ENCODE data around the gene KCNIP4. TPM values are rescaled to one million over a fixed set of nuclear protein-coding genes. Genes with fewer than 3 reads are reported as not detected.

The KCNIP4 gene
- total RNA-seq, 1 donor from 2014 or later: 0.39 TPM

- Histone ChIP-seq H3K9ac (no peak overlapping the region), H3K79me2 (ENCODE audit: low read depth) (no peaks in the 10 kb centered on the region), H3K9me3 (ENCODE audit: low read depth) (no peaks in the 10 kb centered on the region), H3K4me3 (no peak overlapping the region), H3K36me3 (no peaks in the 10 kb centered on the region), H2AFZ (replicated peaks) (no peak overlapping the region), H3K27me3 (no peaks in the 10 kb centered on the region), H4K20me1 (ENCODE audit: low read depth) (no peaks in the 10 kb centered on the region), H3K4me2 (no peak overlapping the region), H3K4me1 (no peaks in the 10 kb centered on the region), H3K27ac (no peak overlapping the region), H3F3A (ENCODE audit: low read depth) (no peaks in the 10 kb centered on the region)
- no peak for TF ChIP-seq EZH2phosphoT487 (IDR thresholded peaks at IDR 0.05)
- no peak for TF ChIP-seq CTCF (IDR thresholded peaks at IDR 0.05)
- no peak for TF ChIP-seq EZH2 (IDR thresholded peaks at IDR 0.05)
- no peaks in the 10 kb centered on the region for H3K27me3 Mint-ChIP-seq (ENCODE audit: insufficient read depth, low read depth)
- H3K9me3 Mint-ChIP-seq: no peaks in the 10 kb centered on the region
- H3K4me1 Mint-ChIP-seq: no peaks in the 10 kb centered on the region
- no peak for DNase-seq (ENCODE audit: low spot score)
- no peak overlapping the region for H3K27ac Mint-ChIP-seq
- no peaks in the 10 kb centered on the region for H3K36me3 Mint-ChIP-seq
- H3K4me3 Mint-ChIP-seq: no peak overlapping the region
Measured at GRCh38 chr4:21628116-21628670, 320.4 kb downstream of the KCNIP4 start.

GRCh38 chr4:21625447-21625846 lies 323.1 kb downstream of the KCNIP4 start:
- H3K9ac ChIP-seq: no peak overlapping the region
- DNase-seq (ENCODE audit: low spot score): no peak
- Mint-ChIP-seq H3K9me3 (no peaks in the 10 kb centered on the region), H3K36me3 (no peaks in the 10 kb centered on the region), H3K4me1 (no peaks in the 10 kb centered on the region), H3K27ac (no peak overlapping the region), H3K4me3 (no peak overlapping the region), H3K27me3 (ENCODE audit: insufficient read depth, low read depth) (peaks cover 2% of the 10 kb centered on the region)
- H3F3A ChIP-seq (ENCODE audit: low read depth): no peaks in the 10 kb centered on the region
- H3K4me2 ChIP-seq: no peak overlapping the region
- H4K20me1 ChIP-seq (ENCODE audit: low read depth): no peaks in the 10 kb centered on the region
- H3K4me3 ChIP-seq: no peak overlapping the region
- no peaks in the 10 kb centered on the region for H3K4me1 ChIP-seq
- no peaks in the 10 kb centered on the region for H3K27me3 ChIP-seq
- no peak for TF ChIP-seq EZH2phosphoT487 (IDR thresholded peaks at IDR 0.05)
- TF ChIP-seq EZH2 (IDR thresholded peaks at IDR 0.05): no peak
- no peak for TF ChIP-seq CTCF (IDR thresholded peaks at IDR 0.05)
- no peaks in the 10 kb centered on the region for H3K36me3 ChIP-seq
- no peak overlapping the region for H3K27ac ChIP-seq
- no peaks in the 10 kb centered on the region for H3K79me2 ChIP-seq (ENCODE audit: low read depth)
- H3K9me3 ChIP-seq (ENCODE audit: low read depth): no peaks in the 10 kb centered on the region
- no peak overlapping the region for H2AFZ ChIP-seq (replicated peaks)

GRCh38 chr4:21605006-21605405 lies 343.6 kb downstream of the KCNIP4 start:
- H3K79me2 ChIP-seq (ENCODE audit: low read depth): no peaks in the 10 kb centered on the region
- no peaks in the 10 kb centered on the region for H3K4me1 ChIP-seq
- H3K4me2 ChIP-seq: no peak overlapping the region
- H3K27ac ChIP-seq: no peak overlapping the region
- no peak overlapping the region for H3K4me3 Mint-ChIP-seq
- DNase-seq (ENCODE audit: low spot score): no peak
- no peaks in the 10 kb centered on the region for H4K20me1 ChIP-seq (ENCODE audit: low read depth)
- H2AFZ ChIP-seq (replicated peaks): no peak overlapping the region
- H3K36me3 ChIP-seq: no peaks in the 10 kb centered on the region
- no peak overlapping the region for H3K4me3 ChIP-seq
- TF ChIP-seq EZH2phosphoT487 (IDR thresholded peaks at IDR 0.05) (no peak), EZH2 (IDR thresholded peaks at IDR 0.05) (no peak), CTCF (IDR thresholded peaks at IDR 0.05) (no peak)
- no peaks in the 10 kb centered on the region for H3K27me3 Mint-ChIP-seq (ENCODE audit: insufficient read depth, low read depth)
- H3K9me3 ChIP-seq (ENCODE audit: low read depth): no peaks in the 10 kb centered on the region
- no peaks in the 10 kb centered on the region for H3K27me3 ChIP-seq
- H3K9ac ChIP-seq: no peak overlapping the region
- no peak overlapping the region for H3K27ac Mint-ChIP-seq
- no peaks in the 10 kb centered on the region for H3K9me3 Mint-ChIP-seq
- no peaks in the 10 kb centered on the region for H3F3A ChIP-seq (ENCODE audit: low read depth)
- no peaks in the 10 kb centered on the region for H3K4me1 Mint-ChIP-seq
- no peaks in the 10 kb centered on the region for H3K36me3 Mint-ChIP-seq
